ENCODE results near the gene RABGAP1. TPM values are rescaled to one million over a fixed set of nuclear protein-coding genes. Genes with fewer than 3 reads are reported as not detected.

The RABGAP1 gene
- total and polyA plus RNA-seq, 10 of the 15 experiments (the other 5 are each of a cell fraction or from before 2014, with no cell fraction given), result 2.6 to 31.6 (median 12.5) TPM

- peaks cover 15% of the 10 kb centered on the region; the same call in 1 of the 2 replicates for H3K4me1 ChIP-seq (ENCODE audit: control insufficient read depth, insufficient read depth, low read length)
- ATAC-seq (peak; percentile 64), FAIRE-seq (no peak), DNase-seq (ENCODE audit: low read depth, low spot score) (no peak)
- intact Hi-C loops (cut with micrococcal nuclease; ENCODE audit: unreplicated experiment) (no loop called here), in situ Hi-C loops (cut with MboI) (no loop called here)
- TF ChIP-seq BACH1 (IDR thresholded peaks at IDR 0.05; ENCODE audit: borderline replicate concordance), result no peak
- peak; percentile 66 for TF ChIP-seq PKNOX1 (IDR thresholded peaks at IDR 0.05)
- peak in 1 of 2 experiments; percentile 25; a peak in 1 of 4 replicates for TF ChIP-seq IKZF2 (IDR thresholded peaks at IDR 0.05)
- peak; percentile 69 for TF ChIP-seq JUNB (IDR thresholded peaks at IDR 0.05)
- 0 out of 2 replicates have a peak, but pooled peaks have one; percentile 35 for TF ChIP-seq JUND (IDR thresholded peaks at IDR 0.05; ENCODE audit: low read depth, low read length)
- no peak for TF ChIP-seq CREM (IDR thresholded peaks at IDR 0.05; ENCODE audit: low read depth)
- no peak for TF ChIP-seq NBN (IDR thresholded peaks at IDR 0.05)
- no peak for TF ChIP-seq PAX5 (IDR thresholded peaks at IDR 0.05; ENCODE audit: borderline replicate concordance, low read depth, low read length)
- no peak for TF ChIP-seq MLLT1 (IDR thresholded peaks at IDR 0.05)
- TF ChIP-seq CTCF (IDR thresholded peaks at IDR 0.05 in 2 of 3, conservative IDR thresholded peaks at IDR 0.05 in 1 of 3; ENCODE audit: control insufficient read depth in 2 of 3, extremely low read depth in 1 of 3, insufficient read depth in 1 of 3, low read depth in 3 of 3, low read length in 3 of 3), result no peak
- TF ChIP-seq MEF2B (IDR thresholded peaks at IDR 0.05; ENCODE audit: partially characterized antibody, poor library complexity, severe bottlenecking), result no peak
- no peak for TF ChIP-seq STAT3 (IDR thresholded peaks at IDR 0.05; ENCODE audit: low read depth, low read length)
- TF ChIP-seq MTA2 (IDR thresholded peaks at IDR 0.05; ENCODE audit: low read depth), result peak; percentile 31; the same call in 1 of the 2 replicates
- no peak for TF ChIP-seq IRF5 (IDR thresholded peaks at IDR 0.05; ENCODE audit: borderline replicate concordance)
- H3K79me2 ChIP-seq (ENCODE audit: control insufficient read depth, insufficient read depth, low read length), result peaks cover 75% of the 10 kb centered on the region
- H3K4me2 ChIP-seq (ENCODE audit: control insufficient read depth, insufficient read depth), result peak overlapping the region; percentile 12; the same call in 1 of the 2 replicates
- H3K9ac ChIP-seq (ENCODE audit: control insufficient read depth, insufficient read depth, low read length), result no peak overlapping the region
- TSS peak; percentile 17 for BruUV-seq (replicated peaks)
- CTCF ChIA-PET, result interaction anchor here (1.1 to 1.5 kb wide), 5 partner anchors 11 to 44 kb away, joined by 3 to 9 read pairs (median 5); partner anchors contain the start of genes RC3H2, ZBTB26 and ZBTB6
- peak overlapping the region; percentile 39; the same call in 1 of the 2 replicates for H3K4me3 ChIP-seq
- SMC1A ChIA-PET (ENCODE audit: uncharacterized antibody, unreplicated experiment), result interaction anchor here (1.0 to 2.2 kb wide), 6 partner anchors 8 to 46 kb away, joined by 4 to 11 read pairs (median 8); partner anchors contain the start of gene ZBTB6
- POLR2A ChIA-PET, result interaction anchor here (1.9 to 2.6 kb wide), 4 partner anchors 15 to 44 kb away, joined by 7 to 10 read pairs (median 8); partner anchors contain the start of genes RC3H2, ZBTB26 and ZBTB6
- no peaks in the 10 kb centered on the region for H4K20me1 ChIP-seq (ENCODE audit: control insufficient read depth, insufficient read depth)
- RAD21 ChIA-PET (ENCODE audit: unreplicated experiment), result interaction anchor here (1.0 to 1.3 kb wide), 3 partner anchors 35 to 1268 kb away, joined by 3 read pairs; partner anchors contain the start of gene ZBTB6
- H3K9me3 ChIP-seq (replicated peaks; ENCODE audit: control insufficient read depth, insufficient read depth, low read length), result peaks cover 1% of the 10 kb centered on the region; the same call in 1 of the 3 replicates
- no peaks in the 10 kb centered on the region for H3K27me3 ChIP-seq (replicated peaks in 1 of 2; ENCODE audit: control insufficient read depth in 2 of 2, insufficient read depth in 2 of 2, low read length in 1 of 2)
- WGBS (ENCODE audit: insufficient coverage, insufficient replicate concordance, low lambda C conversion rate, missing lambda C conversion rate), result 63% methylated on average over 3 of the region's 3 CpGs
- no peak overlapping the region for H2AFZ ChIP-seq (ENCODE audit: control insufficient read depth, low read depth, low read length)
- H3K27ac ChIP-seq (ENCODE audit: control insufficient read depth, insufficient read depth), result no peak overlapping the region
- no peaks in the 10 kb centered on the region for H3K36me3 ChIP-seq (ENCODE audit: control insufficient read depth in 2 of 2, insufficient read depth in 2 of 2, low read length in 1 of 2)
These were observed 7.5 kb downstream of the RABGAP1 start for GRCh38 chr9:122948313-122948712.
